ENCODE results near the gene CLPTM1.

GRCh38 chr19:45008552-45008951, 53.4 kb downstream of the CLPTM1 start:
- TF ChIP-seq SP1 (IDR thresholded peaks at IDR 0.05), result no peak
- TF ChIP-seq FOXM1 (IDR thresholded peaks at IDR 0.05; ENCODE audit: borderline replicate concordance), result no peak
- TF ChIP-seq ARNT (IDR thresholded peaks at IDR 0.05), result no peak
- no peak for TF ChIP-seq TARDBP (IDR thresholded peaks at IDR 0.05)
- TF ChIP-seq, protein P1, sequence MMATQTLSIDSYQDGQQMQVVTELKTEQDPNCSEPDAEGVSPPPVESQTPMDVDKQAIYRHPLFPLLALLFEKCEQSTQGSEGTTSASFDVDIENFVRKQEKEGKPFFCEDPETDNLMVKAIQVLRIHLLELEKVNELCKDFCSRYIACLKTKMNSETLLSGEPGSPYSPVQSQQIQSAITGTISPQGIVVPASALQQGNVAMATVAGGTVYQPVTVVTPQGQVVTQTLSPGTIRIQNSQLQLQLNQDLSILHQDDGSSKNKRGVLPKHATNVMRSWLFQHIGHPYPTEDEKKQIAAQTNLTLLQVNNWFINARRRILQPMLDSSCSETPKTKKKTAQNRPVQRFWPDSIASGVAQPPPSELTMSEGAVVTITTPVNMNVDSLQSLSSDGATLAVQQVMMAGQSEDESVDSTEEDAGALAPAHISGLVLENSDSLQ (IDR thresholded peaks at IDR 0.05), result no peak
- no peak for TF ChIP-seq LEF1 (IDR thresholded peaks at IDR 0.05; ENCODE audit: borderline replicate concordance)
- TF ChIP-seq BHLHE40 (IDR thresholded peaks at IDR 0.05; ENCODE audit: borderline replicate concordance), result no peak
- TF ChIP-seq FOXA1 (IDR thresholded peaks at IDR 0.05), result no peak
